ENCODE data around the gene MTCH1.

MTCH1 gene

DNA sequence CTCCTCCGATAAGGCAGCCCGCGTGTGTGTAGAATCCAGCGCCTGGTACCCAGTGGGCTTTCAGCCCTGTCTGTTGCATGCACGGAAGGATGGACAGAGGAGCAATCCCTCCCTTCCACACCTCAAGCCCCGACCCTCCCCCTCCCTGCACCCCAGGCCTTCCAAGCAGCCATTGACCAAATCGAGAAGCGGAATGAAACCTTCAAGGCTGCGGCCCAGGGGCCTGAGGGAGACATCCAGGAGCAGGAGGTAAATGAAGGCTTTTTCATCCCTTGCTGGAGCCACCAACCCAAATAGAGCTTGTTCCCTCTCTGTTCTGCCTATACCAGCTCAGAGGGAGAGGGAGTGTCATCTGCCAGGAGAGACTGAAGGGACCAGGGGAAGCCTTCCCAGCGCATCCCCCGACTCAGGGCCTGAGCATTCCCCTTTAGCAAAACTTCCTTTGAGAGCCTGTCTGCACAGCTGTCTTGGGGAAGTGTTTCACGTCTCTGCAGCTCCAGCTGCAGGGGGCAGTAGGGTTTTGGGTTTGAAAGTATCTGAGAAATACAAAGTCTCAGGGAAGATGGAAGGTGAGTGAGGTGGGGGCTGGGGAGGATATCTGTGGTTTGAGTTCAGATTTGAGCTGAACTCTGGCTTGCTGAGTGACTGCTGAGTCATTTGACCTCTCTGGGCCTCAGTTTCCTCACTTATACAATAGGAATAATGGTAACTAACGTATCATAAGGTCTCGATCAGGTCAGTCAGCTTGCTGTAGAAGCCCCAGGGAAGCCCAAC lies 35.5 kb upstream of the MTCH1 start:
- TF ChIP-seq, protein P1, sequence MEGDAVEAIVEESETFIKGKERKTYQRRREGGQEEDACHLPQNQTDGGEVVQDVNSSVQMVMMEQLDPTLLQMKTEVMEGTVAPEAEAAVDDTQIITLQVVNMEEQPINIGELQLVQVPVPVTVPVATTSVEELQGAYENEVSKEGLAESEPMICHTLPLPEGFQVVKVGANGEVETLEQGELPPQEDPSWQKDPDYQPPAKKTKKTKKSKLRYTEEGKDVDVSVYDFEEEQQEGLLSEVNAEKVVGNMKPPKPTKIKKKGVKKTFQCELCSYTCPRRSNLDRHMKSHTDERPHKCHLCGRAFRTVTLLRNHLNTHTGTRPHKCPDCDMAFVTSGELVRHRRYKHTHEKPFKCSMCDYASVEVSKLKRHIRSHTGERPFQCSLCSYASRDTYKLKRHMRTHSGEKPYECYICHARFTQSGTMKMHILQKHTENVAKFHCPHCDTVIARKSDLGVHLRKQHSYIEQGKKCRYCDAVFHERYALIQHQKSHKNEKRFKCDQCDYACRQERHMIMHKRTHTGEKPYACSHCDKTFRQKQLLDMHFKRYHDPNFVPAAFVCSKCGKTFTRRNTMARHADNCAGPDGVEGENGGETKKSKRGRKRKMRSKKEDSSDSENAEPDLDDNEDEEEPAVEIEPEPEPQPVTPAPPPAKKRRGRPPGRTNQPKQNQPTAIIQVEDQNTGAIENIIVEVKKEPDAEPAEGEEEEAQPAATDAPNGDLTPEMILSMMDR (conservative IDR thresholded peaks at IDR 0.05), result peak; percentile 22
- TF ChIP-seq ZFX (IDR thresholded peaks at IDR 0.05), result no peak
- no peak overlapping the region for H3K27ac ChIP-seq

DNA sequence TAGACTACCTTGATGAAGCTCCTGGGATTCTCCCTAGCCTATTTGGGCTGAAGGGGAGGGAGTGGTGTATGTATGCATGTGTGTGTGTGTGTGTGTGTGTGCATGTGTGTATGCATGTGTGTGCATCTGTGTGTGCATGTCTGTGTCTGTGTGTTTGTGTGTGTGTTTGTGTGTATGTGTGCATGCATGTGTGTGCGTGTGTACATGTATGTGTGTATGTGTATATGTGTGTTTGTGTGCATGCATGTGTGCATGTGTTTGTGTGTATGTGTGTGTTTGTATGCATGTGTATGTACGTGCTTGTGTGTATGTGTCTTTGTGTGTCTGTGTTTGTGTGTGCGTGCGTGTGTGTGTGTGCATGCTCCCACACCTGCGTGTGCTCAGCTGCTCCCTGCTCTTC lies 34.8 kb upstream of the MTCH1 start:
- TF ChIP-seq, protein P1 (conservative IDR thresholded peaks at IDR 0.05), result no peak
- no peak for TF ChIP-seq ZFX (IDR thresholded peaks at IDR 0.05)
- H3K27ac ChIP-seq, result no peak overlapping the region

DNA sequence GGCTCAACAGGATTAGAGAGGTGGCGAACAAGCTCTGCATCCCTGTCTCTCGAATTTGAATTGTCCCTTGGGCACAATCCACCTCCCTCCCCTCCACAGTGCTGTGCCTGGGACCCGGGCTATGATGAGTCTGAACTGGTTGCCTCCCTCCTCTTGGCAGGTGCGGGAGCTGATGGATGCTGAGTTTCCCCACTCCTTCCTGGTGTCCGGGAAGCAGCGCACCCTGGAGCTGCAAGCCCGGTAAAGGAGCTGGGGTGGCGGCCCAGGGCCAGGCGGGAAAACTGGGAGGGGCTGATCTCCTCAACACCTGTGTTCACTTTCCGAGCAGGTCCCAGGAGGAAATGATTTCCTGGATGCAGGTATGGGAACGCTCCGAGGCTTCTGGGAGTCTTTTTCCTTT lies 34.4 kb upstream of the MTCH1 start:
- no peak overlapping the region for H3K27ac ChIP-seq
- no peak for TF ChIP-seq ZFX (IDR thresholded peaks at IDR 0.05)
- TF ChIP-seq, protein P1 (conservative IDR thresholded peaks at IDR 0.05), result no peak

DNA sequence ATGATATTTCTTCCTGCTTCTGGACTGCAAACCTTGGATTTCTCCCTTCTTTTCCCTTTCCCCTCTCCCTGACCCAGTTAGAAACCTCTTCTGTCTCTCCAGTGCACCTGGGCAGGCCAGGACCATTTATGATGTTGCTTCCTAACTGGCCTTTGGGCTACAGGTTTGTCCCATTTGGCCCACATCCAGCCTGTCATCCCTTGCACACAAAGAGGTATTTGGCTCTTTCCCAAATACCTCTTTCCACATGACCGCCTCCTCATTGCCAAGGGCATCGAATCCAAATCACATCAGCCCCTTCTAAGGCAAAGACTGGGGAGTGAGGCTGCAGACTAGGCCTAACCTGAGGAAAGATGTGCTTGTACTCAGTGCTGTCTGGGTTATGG lies 33.1 kb upstream of the MTCH1 start:
- H3K27ac ChIP-seq, result peak overlapping the region; percentile 6; the same call in 1 of the 2 replicates
- TF ChIP-seq, protein P1 (conservative IDR thresholded peaks at IDR 0.05), result no peak
- no peak for TF ChIP-seq ZFX (IDR thresholded peaks at IDR 0.05)

DNA sequence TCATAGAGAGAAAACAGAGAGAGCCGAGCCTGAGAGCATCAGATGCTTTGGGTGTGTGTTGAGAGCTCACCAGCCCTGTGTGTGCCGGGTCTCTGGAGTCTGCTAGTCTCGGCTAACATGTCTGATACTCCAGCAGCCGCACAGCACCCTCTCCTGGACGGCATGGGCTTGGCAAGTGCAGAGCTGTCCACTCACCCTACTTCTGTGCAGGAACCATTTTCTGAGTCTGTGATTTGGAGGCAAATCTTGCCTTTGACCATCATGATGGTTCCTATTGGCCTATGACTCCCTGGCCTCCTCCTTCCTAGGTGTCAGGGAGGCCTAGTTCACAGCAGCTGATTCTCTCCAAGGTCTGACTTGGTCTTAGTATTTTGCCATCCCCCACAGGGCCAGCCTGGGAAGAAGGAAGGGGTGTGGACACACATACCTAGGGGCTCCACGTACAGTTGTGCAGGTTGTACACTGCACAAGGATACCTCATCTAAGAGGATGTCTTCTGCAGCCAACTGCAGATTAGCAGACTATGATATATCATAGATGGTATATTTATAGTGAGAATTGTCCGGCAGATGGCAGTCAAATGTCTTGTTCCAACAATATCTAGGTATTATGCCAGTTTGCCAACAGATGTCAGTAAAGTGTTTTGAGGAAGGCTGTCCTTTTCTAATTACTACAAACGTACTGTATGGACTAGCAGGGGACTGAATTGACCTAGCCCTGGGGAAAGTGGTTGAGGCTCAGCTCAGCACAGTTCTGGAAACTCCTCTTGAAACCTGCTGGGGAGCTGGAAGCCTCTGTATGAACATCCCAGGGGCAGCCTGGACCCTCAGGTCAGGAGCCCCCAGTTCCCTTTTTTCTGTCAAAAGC lies 32.4 kb upstream of the MTCH1 start:
- H3K27ac ChIP-seq, result peak overlapping the region; percentile 6; the same call in 1 of the 2 replicates
- TF ChIP-seq, protein P1 (conservative IDR thresholded peaks at IDR 0.05), result peak; percentile 97
- no peak for TF ChIP-seq ZFX (IDR thresholded peaks at IDR 0.05)

DNA sequence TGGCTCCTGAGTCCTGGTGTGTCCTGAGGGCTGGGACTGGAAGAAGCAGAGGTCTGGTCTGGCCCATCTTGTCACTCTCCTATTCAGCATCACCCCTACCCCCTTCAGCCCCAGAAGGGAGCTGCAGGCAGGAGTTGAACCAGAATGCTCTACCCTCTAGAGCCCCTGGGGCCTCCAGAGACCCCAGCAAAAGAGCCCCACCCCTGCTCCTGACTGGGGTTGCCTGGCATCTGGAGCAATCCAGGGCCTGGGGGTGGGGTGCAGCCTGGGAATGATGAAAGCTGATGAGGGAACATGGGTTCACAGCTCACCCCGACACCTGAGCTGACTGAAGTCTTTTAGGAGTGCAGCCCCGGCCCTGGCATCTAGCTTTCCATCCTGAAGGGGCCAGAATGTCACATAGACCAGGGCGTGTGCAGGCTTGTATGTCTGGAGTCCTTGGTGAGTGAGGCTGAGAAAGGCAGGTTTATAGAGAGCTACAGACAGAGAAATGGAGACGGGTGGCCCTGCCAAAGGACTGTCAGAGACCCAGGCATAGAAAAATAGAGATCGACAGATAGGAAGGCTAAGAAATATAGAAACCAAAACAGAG lies 31.7 kb upstream of the MTCH1 start:
- no peak overlapping the region for H3K27ac ChIP-seq
- TF ChIP-seq ZFX (IDR thresholded peaks at IDR 0.05), result no peak
- TF ChIP-seq, protein P1 (conservative IDR thresholded peaks at IDR 0.05), result no peak
